Right renal cortex interstitium (tissue), 3 donors: ENCODE results near the gene DLG2. TPM values are rescaled to one million over a fixed set of nuclear protein-coding genes. Genes with fewer than 3 reads are reported as not detected.

Experiments
- DNase-seq, 3 donors: peaks; one replicate each; pipeline ENCODE4 v3.0.0-alpha.2; 2013; ENCODE audit warnings: low read depth in 3 of 3, low spot score in 2 of 3
- polyA plus RNA-seq, 3 donors: library from polyadenylated mRNA; unstranded; fragments of 120-200 nt; gene quantifications; one replicate each; pipeline ENCODE4 v1.2.1, GENCODE V29; 2013; ENCODE audit not compliant: insufficient read length in 3 of 3

Gene DLG2
- polyA plus RNA-seq, 3 donors, result 11.5 to 14.0 (median 13.3) TPM

GRCh38 chr11:84117394-84117793 lies 1509.8 kb downstream of the DLG2 start:
- no peak for DNase-seq

DNA sequence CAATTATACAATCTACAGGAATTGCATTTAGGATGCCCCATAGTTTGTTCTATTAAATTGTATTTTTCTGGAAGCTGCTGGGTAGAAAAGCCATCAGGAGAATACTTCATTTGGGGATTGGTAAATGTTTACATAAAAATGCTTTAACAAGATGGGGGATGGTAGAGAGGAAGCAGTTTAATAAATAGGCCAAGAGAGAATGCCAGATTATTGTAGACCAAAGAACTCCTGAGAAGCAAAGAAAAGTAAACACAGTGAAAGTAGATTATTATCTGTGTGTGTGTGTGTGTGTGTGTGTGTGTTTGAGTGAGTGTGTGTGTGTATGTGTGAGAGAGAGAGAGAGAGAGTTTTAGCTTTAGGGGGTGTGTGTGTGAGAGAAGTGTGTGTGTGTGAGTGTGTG lies 1520.6 kb downstream of the DLG2 start:
- no peak for DNase-seq

DNA sequence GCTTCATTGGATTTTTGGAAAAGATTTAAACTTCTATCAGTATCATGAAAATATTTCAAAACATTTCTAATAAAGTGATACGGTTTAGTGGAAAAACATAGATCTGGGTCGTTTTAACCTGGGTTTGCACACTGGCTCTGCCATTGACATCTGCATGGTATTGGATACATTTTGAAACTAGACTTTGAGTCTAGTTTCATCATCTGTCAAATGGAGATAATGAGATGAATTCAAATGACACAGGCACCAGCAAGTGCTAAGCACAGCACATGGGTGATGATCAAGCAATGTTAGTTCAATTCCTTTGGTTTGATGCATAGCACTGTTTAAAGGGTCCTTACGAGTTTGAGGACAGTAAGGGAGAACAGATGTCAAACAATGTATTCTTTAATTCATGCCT lies 1522.0 kb downstream of the DLG2 start:
- DNase-seq, result no peak

- DNase-seq, result no peak
Observed at GRCh38 chr11:84103096-84103495, 1524.0 kb downstream of the DLG2 start.

DNA sequence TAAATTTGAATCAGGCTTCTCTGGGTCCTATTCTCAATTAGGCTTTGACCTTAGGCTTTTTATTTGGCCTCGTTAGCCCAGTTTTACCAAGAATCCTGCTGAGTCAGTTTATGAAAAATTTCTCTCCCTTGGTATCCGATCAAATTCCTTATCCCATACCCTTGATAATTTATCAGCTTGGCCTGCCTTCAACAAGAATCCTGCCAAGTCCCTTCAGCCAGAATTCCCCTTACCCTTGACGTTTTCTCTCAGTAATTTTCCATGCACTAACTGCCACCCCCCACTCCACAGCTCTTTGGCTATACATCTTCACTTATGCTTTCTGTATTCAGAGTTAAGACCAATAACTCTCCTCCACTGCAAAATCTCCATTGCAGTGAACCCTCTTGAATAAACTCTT lies 1530.0 kb downstream of the DLG2 start:
- no peak for DNase-seq

- no peak for DNase-seq
Observed at GRCh38 chr11:84091212-84091986, 1535.7 kb downstream of the DLG2 start.

GRCh38 chr11:84089072-84090057 lies 1537.8 kb downstream of the DLG2 start:
- DNase-seq, result no peak

DNA sequence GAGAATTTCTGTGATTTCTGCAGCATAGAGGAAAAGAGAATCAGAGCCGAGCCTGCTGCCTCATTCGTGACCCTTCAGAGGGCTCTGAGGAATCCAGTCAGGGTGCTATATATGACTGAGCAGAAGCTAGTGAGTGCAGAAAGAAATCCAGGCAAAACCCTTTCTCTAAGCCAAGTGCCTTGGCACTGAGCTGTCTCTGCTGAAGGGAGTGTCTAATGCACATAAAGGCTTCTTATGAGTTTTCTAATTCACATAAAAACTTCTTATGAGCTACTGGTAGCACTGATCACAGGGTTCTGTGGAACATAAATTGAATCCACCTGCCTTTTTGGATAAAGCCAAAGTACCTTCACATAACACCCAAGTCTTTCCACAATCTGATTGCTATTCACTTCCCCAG lies 1555.3 kb downstream of the DLG2 start:
- no peak for DNase-seq

GRCh38 chr11:84069048-84069447 lies 1558.1 kb downstream of the DLG2 start:
- DNase-seq, result no peak

- DNase-seq, result no peak
Observed at GRCh38 chr11:84061726-84062125, 1565.4 kb downstream of the DLG2 start.

- no peak for DNase-seq
Observed at GRCh38 chr11:84056653-84057376, 1570.3 kb downstream of the DLG2 start.

DNA sequence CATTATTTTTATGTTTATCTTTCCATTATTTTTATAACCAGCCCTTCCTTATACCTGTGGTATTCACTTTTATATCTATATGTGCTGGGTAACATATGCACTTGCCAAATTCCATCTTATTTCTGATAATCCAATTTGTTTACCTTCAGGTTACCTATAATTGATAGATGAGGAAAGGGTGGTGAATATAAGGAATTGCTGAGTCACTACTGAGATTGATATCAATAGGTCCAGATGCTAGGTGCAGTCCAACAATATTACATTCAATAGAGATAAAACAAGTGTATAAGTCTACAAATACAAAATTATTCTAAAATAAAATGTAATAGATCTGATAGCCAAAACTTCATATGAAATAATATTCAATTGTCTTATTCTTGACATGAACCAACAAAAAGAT lies 1582.0 kb downstream of the DLG2 start:
- DNase-seq, result no peak

- DNase-seq, result no peak
Observed at GRCh38 chr11:84044706-84045105, 1582.4 kb downstream of the DLG2 start.

GRCh38 chr11:84036664-84037194 lies 1590.4 kb downstream of the DLG2 start:
- no peak for DNase-seq

GRCh38 chr11:84035645-84036044 lies 1591.5 kb downstream of the DLG2 start:
- no peak for DNase-seq

- no peak for DNase-seq
Observed at GRCh38 chr11:84034484-84034883, 1592.7 kb downstream of the DLG2 start.

DNA sequence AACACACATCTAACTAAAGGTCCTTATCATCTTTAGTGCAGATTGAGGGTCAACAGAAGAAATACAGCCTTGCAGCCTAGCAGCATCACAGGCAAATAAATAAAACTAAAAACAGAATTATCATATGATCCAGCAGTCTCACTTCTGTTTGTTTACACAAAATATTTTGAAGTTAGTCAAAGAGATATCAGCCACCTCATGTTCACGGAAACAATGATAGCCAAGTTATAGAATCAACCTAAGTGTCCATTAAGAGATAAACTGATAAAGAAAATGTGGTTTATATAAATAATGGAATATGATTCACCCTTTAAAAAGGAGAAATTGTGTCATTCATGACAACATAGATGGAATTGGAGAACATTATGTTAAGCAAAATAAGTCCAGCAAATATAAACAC lies 1602.9 kb downstream of the DLG2 start:
- DNase-seq, result no peak

- no peak for DNase-seq
Observed at GRCh38 chr11:84022695-84023094, 1604.4 kb downstream of the DLG2 start.

DNA sequence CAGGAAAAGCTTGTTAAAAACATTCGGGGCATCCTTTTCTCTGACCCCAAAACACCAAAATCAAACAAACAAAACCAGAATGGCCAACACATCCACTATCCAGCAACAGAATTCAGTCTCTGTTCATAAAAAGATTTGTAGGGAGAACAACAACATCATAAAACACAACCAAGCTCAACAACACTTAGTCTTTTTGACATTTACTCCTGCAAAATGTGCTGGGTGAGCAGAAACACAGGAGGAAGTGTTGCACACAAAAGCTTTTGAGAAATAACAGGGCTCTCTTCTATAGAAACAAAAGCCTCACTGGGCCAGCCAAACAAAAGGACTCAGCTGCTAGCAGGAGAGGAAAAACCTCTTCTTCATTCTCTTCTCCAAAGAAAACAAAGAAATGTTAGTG lies 1604.9 kb downstream of the DLG2 start:
- DNase-seq, result no peak

GRCh38 chr11:84021291-84021690 lies 1605.9 kb downstream of the DLG2 start:
- DNase-seq, result no peak
